Measurements from ENCODE around the gene MED9. TPM values are rescaled to one million over a fixed set of nuclear protein-coding genes. Genes with fewer than 3 reads are reported as not detected.

MED9 gene
- total and polyA plus RNA-seq, 2 of the 4 experiments (the other 2 are of a cell fraction): 6.1 to 10.1 TPM

DNA sequence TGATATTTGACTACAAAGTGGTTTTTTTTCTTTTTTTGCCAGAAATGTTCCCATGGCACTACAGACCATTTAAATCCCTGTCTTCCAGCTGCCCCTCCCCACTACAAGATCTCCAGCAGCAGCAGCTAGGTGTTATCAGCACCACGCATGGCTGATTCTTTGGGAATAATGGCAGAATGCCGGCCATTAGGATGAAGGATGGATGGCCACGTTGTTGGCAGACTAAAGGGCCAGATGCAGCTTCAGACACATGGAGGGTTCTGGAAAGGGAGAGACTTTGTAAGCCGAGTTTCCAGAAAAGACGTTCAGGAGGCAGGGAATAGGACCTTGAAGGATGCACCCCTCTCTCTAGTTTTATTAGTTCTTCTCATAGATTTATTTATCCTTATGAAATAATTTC is 10.3 kb upstream of the MED9 start:
- Histone ChIP-seq H3K9me1 (ENCODE audit: insufficient read depth, low read length) (no peaks in the 10 kb centered on the region), H3K23ac (ENCODE audit: low read depth, low read length) (no peak overlapping the region), H3K27ac (ENCODE audit: insufficient read depth, low read length) (no peak overlapping the region), H3K4ac (ENCODE audit: low read depth, low read length) (no peak overlapping the region), H2AK9ac (replicated peaks; ENCODE audit: low read depth, low read length, poor library complexity) (no peak overlapping the region), H2BK20ac (ENCODE audit: low read depth, low read length) (no peak overlapping the region), H3K4me1 (ENCODE audit: control insufficient read depth, insufficient read depth, low read length) (peaks cover 3% of the 10 kb centered on the region; the same call in 1 of the 2 replicates), H3K4me3 (ENCODE audit: insufficient read depth, low read depth, low read length) (no peak overlapping the region), H3K27me3 (ENCODE audit: control insufficient read depth, insufficient read depth, low read length) (peaks cover 54% of the 10 kb centered on the region), H3K9ac (ENCODE audit: low read depth, low read length) (no peak overlapping the region), H3K14ac (replicated peaks; ENCODE audit: low read depth, low read length) (no peak overlapping the region), H2AK5ac (ENCODE audit: low read depth, low read length) (no peak overlapping the region), H2BK15ac (ENCODE audit: low read depth, low read length) (no peak overlapping the region), H2AFZ (replicated peaks; ENCODE audit: low read length, poor library complexity) (no peak overlapping the region), H4K20me1 (ENCODE audit: insufficient read depth, low read length) (no peaks in the 10 kb centered on the region), H3K4me2 (ENCODE audit: low read depth, low read length) (no peak overlapping the region), H4K5ac (ENCODE audit: low read depth, low read length) (no peak overlapping the region), H3K79me1 (ENCODE audit: low read depth in 1 of 2, low read length in 2 of 2) (no peaks in the 10 kb centered on the region), H4K8ac (ENCODE audit: low read depth in 2 of 2, low read length in 2 of 2) (no peak overlapping the region), H3K56ac (ENCODE audit: extremely low read depth, insufficient read depth, low read length) (no peak overlapping the region), H3K9me3 (ENCODE audit: control insufficient read depth, insufficient read depth, low read length) (no peaks in the 10 kb centered on the region), H3K18ac (ENCODE audit: low read depth, low read length) (no peak overlapping the region), H2BK120ac (ENCODE audit: low read depth, low read length) (no peak overlapping the region), H3K36me3 (ENCODE audit: control insufficient read depth, insufficient read depth, low read length) (no peaks in the 10 kb centered on the region), H4K91ac (ENCODE audit: insufficient read depth, low read depth, low read length) (no peak overlapping the region), H2BK5ac (ENCODE audit: low read depth, low read length, poor library complexity, severe bottlenecking) (no peak overlapping the region)
- intact Hi-C loops (cut with micrococcal nuclease) (no loop called here), dilution Hi-C loops (cut with HindIII; ENCODE audit: low sequenced_read_pairs, unreplicated experiment) (no loop called here), in situ Hi-C loops (cut with MboI; ENCODE audit: low sequenced_read_pairs) (no loop called here)
- no TSS peak for BruUV-seq (replicated peaks)
- DNase-seq (no peak), ATAC-seq (ENCODE audit: low read depth) (no peak)
- POLR2A ChIA-PET (ENCODE audit: unreplicated experiment): no interaction called here
- no CpG with 5 or more reads among the region's 5 CpGs for WGBS, 2 experiments (ENCODE audit: extremely low coverage in 2 of 2, insufficient read length in 1 of 2)
- CTCF ChIA-PET: no interaction called here
- TF ChIP-seq MAZ (IDR thresholded peaks at IDR 0.05; ENCODE audit: borderline replicate concordance, low read depth, low read length) (no peak), SMC3 (IDR thresholded peaks at IDR 0.05; ENCODE audit: low read depth, low read length) (no peak), RFX5 (IDR thresholded peaks at IDR 0.05; ENCODE audit: low read depth, low read length) (no peak), POLR2A (IDR thresholded peaks at IDR 0.05; ENCODE audit: low read depth, low read length) (no peak), NFE2L2 (IDR thresholded peaks at IDR 0.05; ENCODE audit: low read depth, low read length) (no peak), CEBPB (IDR thresholded peaks at IDR 0.05; ENCODE audit: low read depth, low read length) (no peak), RAD21 (IDR thresholded peaks at IDR 0.05; ENCODE audit: low read length) (no peak), ELK1 (IDR thresholded peaks at IDR 0.05; ENCODE audit: borderline replicate concordance, low read depth, low read length) (no peak), MAFK (IDR thresholded peaks at IDR 0.05; ENCODE audit: low read depth, low read length) (no peak), RCOR1 (IDR thresholded peaks at IDR 0.05; ENCODE audit: insufficient replicate concordance, low read length) (no peak), MXI1 (IDR thresholded peaks at IDR 0.05; ENCODE audit: borderline replicate concordance, low read depth, low read length) (no peak), BHLHE40 (IDR thresholded peaks at IDR 0.05; ENCODE audit: low read depth, low read length) (no peak), CHD1 (IDR thresholded peaks at IDR 0.05; ENCODE audit: low read depth, low read length) (no peak), FOS (IDR thresholded peaks at IDR 0.05; ENCODE audit: low read depth, low read length) (no peak)
- TF ChIP-seq, protein P1, sequence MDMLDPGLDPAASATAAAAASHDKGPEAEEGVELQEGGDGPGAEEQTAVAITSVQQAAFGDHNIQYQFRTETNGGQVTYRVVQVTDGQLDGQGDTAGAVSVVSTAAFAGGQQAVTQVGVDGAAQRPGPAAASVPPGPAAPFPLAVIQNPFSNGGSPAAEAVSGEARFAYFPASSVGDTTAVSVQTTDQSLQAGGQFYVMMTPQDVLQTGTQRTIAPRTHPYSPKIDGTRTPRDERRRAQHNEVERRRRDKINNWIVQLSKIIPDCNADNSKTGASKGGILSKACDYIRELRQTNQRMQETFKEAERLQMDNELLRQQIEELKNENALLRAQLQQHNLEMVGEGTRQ (IDR thresholded peaks at IDR 0.05; ENCODE audit: low read depth, low read length): no peak
- TF ChIP-seq, protein P2, sequence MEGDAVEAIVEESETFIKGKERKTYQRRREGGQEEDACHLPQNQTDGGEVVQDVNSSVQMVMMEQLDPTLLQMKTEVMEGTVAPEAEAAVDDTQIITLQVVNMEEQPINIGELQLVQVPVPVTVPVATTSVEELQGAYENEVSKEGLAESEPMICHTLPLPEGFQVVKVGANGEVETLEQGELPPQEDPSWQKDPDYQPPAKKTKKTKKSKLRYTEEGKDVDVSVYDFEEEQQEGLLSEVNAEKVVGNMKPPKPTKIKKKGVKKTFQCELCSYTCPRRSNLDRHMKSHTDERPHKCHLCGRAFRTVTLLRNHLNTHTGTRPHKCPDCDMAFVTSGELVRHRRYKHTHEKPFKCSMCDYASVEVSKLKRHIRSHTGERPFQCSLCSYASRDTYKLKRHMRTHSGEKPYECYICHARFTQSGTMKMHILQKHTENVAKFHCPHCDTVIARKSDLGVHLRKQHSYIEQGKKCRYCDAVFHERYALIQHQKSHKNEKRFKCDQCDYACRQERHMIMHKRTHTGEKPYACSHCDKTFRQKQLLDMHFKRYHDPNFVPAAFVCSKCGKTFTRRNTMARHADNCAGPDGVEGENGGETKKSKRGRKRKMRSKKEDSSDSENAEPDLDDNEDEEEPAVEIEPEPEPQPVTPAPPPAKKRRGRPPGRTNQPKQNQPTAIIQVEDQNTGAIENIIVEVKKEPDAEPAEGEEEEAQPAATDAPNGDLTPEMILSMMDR (conservative IDR thresholded peaks at IDR 0.05; ENCODE audit: low read depth, low read length): no peak
